ENCODE results near the gene SH3RF3.
"Not testable (repeated sequence)": the region's sequence is repeated elsewhere in the genome, so short reads cannot be mapped to it uniquely, and the experiment has no call there.

Gene SH3RF3

GRCh38 chr2:109128616-109129355 lies at the start of gene SH3RF3:
Gene SH3RF3 (plus strand): TSS chr2:109129205.
- DNase-seq = peak; percentile 22 to 43

GRCh38 chr2:109079590-109079989 lies 49.4 kb upstream of the SH3RF3 start:
- DNase-seq = no peak

- no peak for DNase-seq
Observed at GRCh38 chr2:109080109-109080508, 48.9 kb upstream of the SH3RF3 start.

GRCh38 chr2:109080757-109081156 lies 48.2 kb upstream of the SH3RF3 start:
- no peak for DNase-seq

GRCh38 chr2:109081374-109081773 lies 47.6 kb upstream of the SH3RF3 start:
- DNase-seq = no peak

GRCh38 chr2:109083771-109084170 lies 45.2 kb upstream of the SH3RF3 start:
- no peak for DNase-seq

- DNase-seq = no peak
Observed at GRCh38 chr2:109084341-109084740, 44.7 kb upstream of the SH3RF3 start.

- DNase-seq = no peak
Observed at GRCh38 chr2:109085912-109086742, 42.9 kb upstream of the SH3RF3 start.

GRCh38 chr2:109086743-109087020 lies 42.3 kb upstream of the SH3RF3 start:
- no peak for DNase-seq

GRCh38 chr2:109087055-109087663 lies 41.8 kb upstream of the SH3RF3 start:
- no peak for DNase-seq

- DNase-seq = no peak
Observed at GRCh38 chr2:109089602-109090300, 39.3 kb upstream of the SH3RF3 start.

GRCh38 chr2:109091526-109091925 lies 37.5 kb upstream of the SH3RF3 start:
- no peak for DNase-seq

GRCh38 chr2:109094144-109094543 lies 34.9 kb upstream of the SH3RF3 start:
- DNase-seq = no peak

- no peak for DNase-seq
Observed at GRCh38 chr2:109098251-109098920, 30.6 kb upstream of the SH3RF3 start.

GRCh38 chr2:109098921-109099273 lies 30.1 kb upstream of the SH3RF3 start:
- no peak for DNase-seq

- DNase-seq = no peak
Observed at GRCh38 chr2:109102588-109103233, 26.3 kb upstream of the SH3RF3 start.

GRCh38 chr2:109105113-109105512 lies 23.9 kb upstream of the SH3RF3 start:
- no peak for DNase-seq

GRCh38 chr2:109108740-109109139 lies 20.3 kb upstream of the SH3RF3 start:
- DNase-seq = no peak

- no peak for DNase-seq
Observed at GRCh38 chr2:109109342-109109741, 19.7 kb upstream of the SH3RF3 start.

GRCh38 chr2:109110170-109110569 lies 18.8 kb upstream of the SH3RF3 start:
- DNase-seq = no peak

GRCh38 chr2:109117181-109117580 lies 11.8 kb upstream of the SH3RF3 start:
- DNase-seq = not testable (repeated sequence)

- no peak for DNase-seq
Observed at GRCh38 chr2:109117780-109118179, 11.2 kb upstream of the SH3RF3 start.

Data from stimulated activated CD4-positive, alpha-beta T cell treated with anti-CD3 and anti-CD28 coated beads, Interleukin-2, amount 100 ng/mL, for 24 hours (primary cell).